Stomach (tissue), 4 donors: ENCODE results near the gene DHFR.

Experiments
- CTCF ChIP-seq, 7 experiments: fragments of 450-650 bp in 4 of 7; fragments of 200-600 bp in 3 of 7; sonication (generic) in 3 of 7; IDR thresholded peaks; one replicate each; pipeline ENCODE4 v1.5.1; 2016 to 2019; ENCODE audit warnings: antibody characterized with exemption in 7 of 7, control low read depth in 2 of 7, mild to moderate bottlenecking in 1 of 7
- EP300 ChIP-seq: sonication (generic); formaldehyde crosslinking; IDR thresholded peaks from one replicate; pipeline ENCODE4 v1.6.1; 2017; ENCODE audit warnings: antibody characterized with exemption
- POLR2A ChIP-seq, 4 donors: fragments of 450-650 bp; IDR thresholded peaks; one replicate each; pipeline ENCODE4 v1.6.1; 2016; ENCODE audit warnings: antibody characterized with exemption in 4 of 4, control low read depth in 2 of 4, mild to moderate bottlenecking in 1 of 4, moderate library complexity in 1 of 4
- POLR2AphosphoS5 ChIP-seq, 3 donors: sonication (generic); formaldehyde crosslinking; IDR thresholded peaks; one replicate each; pipeline ENCODE4 v1.6.1; 2016; ENCODE audit warnings: antibody characterized with exemption in 3 of 3

GRCh38 chr5:80597500-80597899 is 57.3 kb downstream of the DHFR start:
- TF ChIP-seq CTCF (IDR thresholded peaks at IDR 0.05) (no peak), POLR2A (IDR thresholded peaks at IDR 0.05) (no peak), POLR2AphosphoS5 (IDR thresholded peaks at IDR 0.05) (no peak), EP300 (no peak)
